Aorta (tissue), 5 donors: Measurements from ENCODE around the gene GPER1. TPM values are rescaled to one million over a fixed set of nuclear protein-coding genes. Genes with fewer than 3 reads are reported as not detected.

Experiments used
- ATAC-seq: fragments of 200-7000 bp; cut with Tn5 transposase; one replicate; pipeline ENCODE4 v1.9.1; 2022; ENCODE audit warnings: moderate library complexity; ENCODE audit not compliant: low FRiP score
- DNase-seq, 2 donors: peaks; one replicate each; pipeline ENCODE4 v3.0.0-alpha.2; 2020
- H3K27ac ChIP-seq, 2 donors: one replicate each; pipeline ENCODE4 v1.5.1; 2013; ENCODE audit warnings: low read length in 2 of 2, mild to moderate bottlenecking in 2 of 2, moderate library complexity in 2 of 2, control low read depth in 1 of 2, inconsistent platforms in 1 of 2, low read depth in 1 of 2
- H3K27me3 ChIP-seq, 2 donors: one replicate each; pipeline ENCODE4 v1.6.1; 2013; ENCODE audit warnings: control low read depth in 1 of 2, low read length in 1 of 2, mild to moderate bottlenecking in 1 of 2, moderate library complexity in 1 of 2; ENCODE audit not compliant: insufficient read depth in 2 of 2, control insufficient read depth in 1 of 2
- H3K36me3 ChIP-seq, 2 donors: one replicate each; pipeline ENCODE4 v1.6.1; 2013; ENCODE audit warnings: control low read depth in 1 of 2, low read length in 1 of 2, mild to moderate bottlenecking in 1 of 2; ENCODE audit not compliant: insufficient read depth in 2 of 2, control insufficient read depth in 1 of 2
- H3K4me1 ChIP-seq, 2 donors: one replicate each; pipeline ENCODE4 v1.6.1; 2013; ENCODE audit warnings: low read length in 2 of 2, control low read depth in 1 of 2, mild to moderate bottlenecking in 1 of 2, moderate library complexity in 1 of 2; ENCODE audit not compliant: insufficient read depth in 2 of 2, control insufficient read depth in 1 of 2
- H3K4me3 ChIP-seq, 2 donors: one replicate each; pipeline ENCODE4 v1.5.1; 2013; ENCODE audit warnings: low read length in 2 of 2, control low read depth in 1 of 2, mild to moderate bottlenecking in 1 of 2
- H3K9me3 ChIP-seq: one replicate; pipeline ENCODE4 v1.6.1; 2013; ENCODE audit warnings: mild to moderate bottlenecking, low read length; ENCODE audit not compliant: control insufficient read depth
- WGBS, 2 donors: extraction: QIAGEN DNeasy Blood & Tissue Kit; methylation state at CpG; one replicate each; pipeline ENCODE4 v1.1.7; 2013; 5-methylcytosine and 5-hydroxymethylcytosine counted together
- intact Hi-C, 2 donors: fragments of 100-400 bp; cut with DNase I; formaldehyde crosslinking; loops; one replicate each; pipeline versions ENCODE4 v1.14.2 to v1.15.0; 2022
- polyA plus RNA-seq, 2 donors: library from polyadenylated mRNA; stranded (reverse); fragments of 200-250 nt; gene quantifications; one replicate each; pipeline ENCODE4 v1.2.3, GENCODE V29; 2013
- total RNA-seq, 2 donors: library from RNA; stranded (reverse); fragmentation: NEBNext Ultra II Directional; extraction: Animal tissue kit (Norgen Biotek cat#: 25700); gene quantifications; one replicate each; pipeline ENCODE4 v1.2.1, GENCODE V29; 2021
- donor health status: healthy with polysubstance abuse.
- donor health status: Bipolar disorder and iron deficiency.
- donor health status: DM: no; HTN: no; CAD: no.
- donor health status: DM: no; HTN: no; CAD: no.
- donor health status: DM: yes; HTN: yes; CAD: no.

GPER1 gene
- total and polyA plus RNA-seq, 4 donors: 2.8 to 11.2 (median 4.8) TPM

DNA sequence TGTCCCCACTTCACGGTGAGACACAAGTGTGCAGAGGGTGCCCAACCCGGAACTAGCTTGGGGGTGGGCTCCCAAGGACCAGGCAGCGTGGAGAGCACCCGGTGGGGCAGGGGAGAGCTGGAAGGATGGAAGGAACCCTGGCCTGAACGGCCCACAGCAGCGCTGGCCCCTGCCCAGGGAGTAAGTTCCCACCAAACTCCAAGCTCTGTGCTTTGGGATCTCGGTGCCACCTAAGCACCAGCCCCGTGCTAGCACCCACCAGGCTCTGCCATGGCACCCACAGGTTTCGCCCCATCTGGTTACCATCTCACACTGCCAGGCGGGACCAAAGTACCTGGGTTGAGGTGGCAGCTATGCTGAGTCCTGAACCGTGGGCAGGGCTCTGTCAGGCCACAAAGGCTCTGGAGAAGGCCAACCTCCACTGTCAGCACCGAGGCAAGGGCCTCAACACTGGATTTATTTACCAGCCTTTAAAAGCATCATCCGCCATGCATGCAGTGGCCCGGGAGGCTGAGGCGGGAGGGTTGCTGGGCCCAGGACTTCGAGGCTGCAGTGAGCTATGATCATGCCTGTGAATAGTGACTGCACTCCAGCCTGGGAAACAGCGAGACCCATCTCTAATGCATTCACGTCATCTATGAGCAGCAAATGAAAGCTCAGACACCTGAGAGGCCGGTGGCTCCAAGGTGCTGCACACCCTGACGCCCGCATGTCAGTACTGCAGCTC is 16.0 kb downstream of the GPER1 start:
- H3K9me3 ChIP-seq: no peaks in the 10 kb centered on the region
- no peak for ATAC-seq
- intact Hi-C loops: no loop called here
- H3K27ac ChIP-seq: no peak overlapping the region
- DNase-seq: no peak
- H3K4me3 ChIP-seq: no peak overlapping the region
- H3K27me3 ChIP-seq: no peaks in the 10 kb centered on the region
- H3K36me3 ChIP-seq: no peaks in the 10 kb centered on the region
- H3K4me1 ChIP-seq: no peaks in the 10 kb centered on the region
- 94 to 96% methylated on average over 21 of the region's 21 CpGs for WGBS, 2 donors

DNA sequence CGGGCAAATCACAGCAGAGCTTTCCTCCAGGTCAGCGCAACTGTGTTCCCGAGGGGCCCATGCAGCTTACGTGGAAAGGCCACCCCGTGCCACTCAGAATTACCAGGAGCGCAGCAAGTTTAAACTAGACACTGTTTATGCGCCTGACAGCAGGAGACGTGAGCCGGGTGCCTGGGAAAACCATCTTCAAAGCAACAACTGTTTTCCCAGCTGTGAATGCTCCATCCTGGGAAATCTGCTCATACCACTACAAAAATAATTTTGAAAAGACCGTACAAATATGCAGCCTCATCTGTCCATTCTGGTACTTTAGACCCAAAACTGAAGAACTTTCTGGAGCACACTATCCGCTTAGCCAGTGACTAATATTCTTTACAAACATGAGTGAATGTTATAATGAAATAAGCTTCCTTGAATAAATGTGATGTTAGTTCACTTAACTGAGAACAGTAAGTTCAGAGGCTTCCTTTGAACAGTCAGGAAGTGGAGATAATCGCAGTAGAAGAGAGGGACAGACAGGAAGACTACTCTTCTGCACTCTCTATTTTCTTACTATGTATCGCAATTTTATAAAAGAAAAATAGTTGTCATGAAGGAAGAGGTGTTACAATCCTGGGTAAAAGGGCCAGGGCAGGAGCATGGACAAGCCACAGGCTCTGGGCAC is 16.7 kb downstream of the GPER1 start:
- ATAC-seq (no peak), DNase-seq (no peak)
- H3K9me3 ChIP-seq: no peaks in the 10 kb centered on the region
- no peak overlapping the region for H3K4me3 ChIP-seq
- 95 to 96% methylated on average over 13 of the region's 13 CpGs for WGBS, 2 donors
- no peak overlapping the region for H3K27ac ChIP-seq
- no peaks in the 10 kb centered on the region for H3K27me3 ChIP-seq
- intact Hi-C loops: no loop called here
- no peaks in the 10 kb centered on the region for H3K4me1 ChIP-seq
- H3K36me3 ChIP-seq: no peaks in the 10 kb centered on the region

DNA sequence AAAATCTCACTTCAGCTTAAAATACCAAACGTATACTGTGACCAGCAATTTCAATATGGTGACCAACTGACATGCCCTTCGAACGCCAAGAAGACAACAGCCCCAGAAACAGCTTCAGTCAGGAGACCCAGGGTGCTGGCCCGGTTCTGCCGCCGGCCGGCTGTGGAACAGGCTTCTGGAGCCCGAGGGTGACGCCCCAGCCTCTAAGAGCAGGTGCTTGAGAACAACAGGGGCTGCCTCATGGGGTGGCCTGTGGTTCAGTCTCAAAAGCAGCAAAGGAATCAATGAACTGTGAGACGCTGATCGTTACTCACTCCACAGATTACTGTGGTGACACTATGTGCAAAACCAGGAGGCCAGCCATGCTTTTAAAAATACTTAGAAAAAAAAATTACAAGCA is 17.3 kb downstream of the GPER1 start:
- H3K27me3 ChIP-seq: no peaks in the 10 kb centered on the region
- H3K4me1 ChIP-seq: no peaks in the 10 kb centered on the region
- H3K27ac ChIP-seq: no peak overlapping the region
- H3K36me3 ChIP-seq: no peaks in the 10 kb centered on the region
- ATAC-seq (no peak), DNase-seq (no peak)
- H3K4me3 ChIP-seq: no peak overlapping the region
- 94 to 96% methylated on average over 11 of the region's 11 CpGs for WGBS, 2 donors
- intact Hi-C loops: no loop called here
- H3K9me3 ChIP-seq: no peaks in the 10 kb centered on the region

DNA sequence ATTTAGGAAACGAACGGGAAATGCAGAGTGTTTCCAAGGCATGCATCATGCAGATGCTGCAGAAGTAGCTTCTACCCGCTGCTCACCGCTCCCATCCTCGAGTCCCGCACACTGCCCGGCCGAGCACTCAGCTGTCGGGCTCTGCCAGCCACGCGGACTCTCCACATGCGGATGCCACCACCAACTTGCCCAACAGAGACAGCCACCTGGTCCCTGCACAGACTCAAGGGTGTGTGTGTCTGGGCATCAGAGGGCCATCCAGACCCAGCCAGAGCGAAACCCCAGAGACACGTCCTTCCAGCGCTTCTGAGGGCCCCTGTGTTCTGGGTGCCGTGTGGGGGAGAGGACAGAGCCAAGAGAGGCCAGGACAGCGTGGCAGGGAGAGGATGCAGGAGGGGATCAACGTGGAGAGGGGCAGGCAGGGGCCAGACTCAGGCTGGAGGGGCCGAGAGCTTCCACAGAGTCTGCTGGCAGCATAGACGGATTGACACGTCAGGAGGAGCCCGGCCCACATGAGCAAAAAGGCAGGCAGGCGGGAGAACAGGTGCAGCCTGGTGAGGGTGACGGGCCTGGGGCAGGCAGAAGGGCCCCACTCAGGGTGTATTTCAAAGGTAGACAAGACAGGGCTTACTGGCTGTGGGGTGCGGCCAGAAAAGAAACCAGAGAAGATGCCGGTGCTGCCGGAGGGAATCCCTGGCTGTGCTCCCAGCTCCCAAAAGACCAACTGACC is 18.3 kb downstream of the GPER1 start:
- Histone ChIP-seq H3K36me3 (no peaks in the 10 kb centered on the region), H3K4me1 (no peaks in the 10 kb centered on the region), H3K9me3 (no peaks in the 10 kb centered on the region), H3K27ac (no peak overlapping the region), H3K4me3 (no peak overlapping the region), H3K27me3 (no peaks in the 10 kb centered on the region)
- peak in 1 of 2 donors; percentile 34 for DNase-seq
- WGBS, 2 donors: 93% methylated on average over 27 of the region's 27 CpGs
- ATAC-seq: no peak
- intact Hi-C loops: no loop called here

DNA sequence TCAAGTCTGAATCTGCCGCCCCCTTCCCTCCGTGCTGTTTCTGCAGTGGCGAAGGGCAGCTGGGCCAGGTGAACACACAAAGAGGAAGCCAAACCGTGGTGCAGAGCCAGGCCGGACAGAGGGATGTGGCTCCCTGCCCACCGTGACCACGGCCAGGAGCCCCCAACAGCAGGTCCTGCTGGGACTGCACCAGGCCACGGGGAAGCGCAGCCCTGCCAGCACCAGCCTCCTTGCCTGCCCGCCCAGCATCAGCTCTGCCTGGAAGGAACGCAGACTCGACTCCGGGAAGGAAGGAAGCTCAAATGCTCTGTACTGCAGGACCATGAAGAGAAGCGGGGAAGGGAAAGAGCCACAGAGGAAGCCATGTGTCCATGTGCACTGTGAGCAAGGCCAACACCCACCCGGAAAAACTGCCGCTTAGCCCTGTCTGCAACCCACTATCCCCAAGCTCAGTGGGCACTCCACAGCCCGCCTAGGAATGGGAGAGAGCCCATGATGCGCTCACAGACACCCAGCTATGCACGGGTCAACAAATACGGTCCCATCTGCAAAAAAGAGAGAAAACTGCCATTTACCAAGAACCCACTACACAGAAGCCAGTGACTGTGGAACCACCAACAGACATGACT is 19.0 kb downstream of the GPER1 start:
- H3K4me1 ChIP-seq: no peaks in the 10 kb centered on the region
- no peaks in the 10 kb centered on the region for H3K9me3 ChIP-seq
- H3K4me3 ChIP-seq: no peak overlapping the region
- H3K36me3 ChIP-seq: no peaks in the 10 kb centered on the region
- intact Hi-C loops: no loop called here
- no peaks in the 10 kb centered on the region for H3K27me3 ChIP-seq
- no peak overlapping the region for H3K27ac ChIP-seq
- DNase-seq: peak; percentile 28 to 71
- ATAC-seq: no peak
- WGBS, 2 donors: 91 to 94% methylated on average over 20 of the region's 20 CpGs

DNA sequence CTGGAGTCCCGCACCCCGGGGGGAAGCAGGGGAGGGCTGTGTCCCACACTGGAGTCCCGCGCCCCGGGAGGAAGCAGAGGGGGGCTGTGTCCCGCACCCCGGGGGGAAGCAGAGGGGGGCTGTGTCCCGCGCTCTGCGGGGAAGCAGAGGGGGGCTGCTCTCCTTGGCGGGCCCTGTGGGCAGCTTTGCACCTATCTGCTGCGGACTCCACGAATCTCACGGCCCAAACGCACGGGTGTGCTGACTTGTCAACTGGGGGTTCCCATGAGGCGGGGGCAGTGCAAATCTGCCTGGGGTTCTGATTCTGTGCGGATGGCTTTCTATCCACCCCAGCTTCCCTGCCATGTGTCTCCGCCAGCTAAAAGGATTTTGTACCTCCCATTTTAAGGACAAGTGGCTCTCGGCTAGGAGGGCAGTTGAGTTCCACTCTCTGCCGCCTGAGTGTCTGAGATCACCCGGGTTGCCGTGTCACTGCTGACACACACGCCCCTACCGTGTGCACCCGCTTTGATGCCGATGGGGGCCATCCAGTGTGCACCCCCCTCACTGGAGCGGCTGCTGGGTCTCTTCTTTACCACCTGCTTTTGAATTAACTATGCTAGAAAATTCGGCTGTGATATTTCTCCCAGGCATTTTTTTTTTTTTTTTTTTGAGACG is 20.5 kb downstream of the GPER1 start:
- intact Hi-C loops: no loop called here
- DNase-seq: peak; percentile 14 to 54
- WGBS, 2 donors: 90 to 91% methylated on average over 28 to 30 of the region's 30 CpGs

DNA sequence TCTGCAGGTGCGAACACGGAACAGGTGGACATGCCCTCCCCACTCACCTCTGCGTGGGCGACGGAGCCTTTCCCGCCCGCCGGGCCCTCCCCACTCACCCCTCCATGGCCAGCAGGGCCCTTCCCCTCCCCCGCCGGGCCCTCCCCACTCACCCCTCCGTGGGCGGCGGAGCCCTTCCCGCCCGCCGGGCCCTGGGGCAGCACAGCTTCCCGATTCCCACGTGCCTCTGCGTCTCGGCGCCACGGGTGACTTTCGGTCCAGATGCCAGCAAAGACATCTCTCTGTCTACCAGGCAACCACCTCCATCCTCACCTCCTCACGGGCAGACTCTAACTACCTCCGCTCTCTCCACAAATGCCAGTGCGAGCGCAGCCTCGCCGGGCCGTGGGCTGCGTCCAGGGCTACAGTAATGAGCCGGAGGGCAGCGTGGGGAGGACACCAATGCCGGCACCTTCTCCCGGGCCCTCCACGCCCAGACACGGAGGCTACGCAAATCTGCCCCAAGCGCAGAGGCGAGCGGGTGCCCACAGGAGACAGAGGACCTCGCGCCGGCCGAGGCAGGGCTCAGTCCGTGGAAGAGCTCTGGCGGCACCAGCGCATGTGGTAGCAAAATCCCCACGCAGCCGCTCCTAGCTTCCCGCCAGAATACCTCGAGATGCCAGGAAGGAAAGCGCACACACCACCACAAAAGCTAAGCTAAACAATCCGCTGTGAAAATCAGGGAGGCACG is 21.8 kb downstream of the GPER1 start:
- intact Hi-C loops: no loop called here
- ATAC-seq (no peak), DNase-seq (peak; percentile 35 to 71)
- no peaks in the 10 kb centered on the region for H3K4me1 ChIP-seq
- H3K27ac ChIP-seq: no peak overlapping the region
- H3K27me3 ChIP-seq: no peaks in the 10 kb centered on the region
- no peaks in the 10 kb centered on the region for H3K36me3 ChIP-seq
- H3K4me3 ChIP-seq: no peak overlapping the region
- 96 to 97% methylated on average over 43 to 55 of the region's 55 CpGs for WGBS, 2 donors
- H3K9me3 ChIP-seq: no peaks in the 10 kb centered on the region

More for the DNA sequence above, 20.5 kb downstream of the GPER1 start:
- H3K27ac ChIP-seq: no peak overlapping the region
- ATAC-seq: no peak
- no peak overlapping the region for H3K4me3 ChIP-seq
- H3K27me3 ChIP-seq: no peaks in the 10 kb centered on the region
- no peaks in the 10 kb centered on the region for H3K9me3 ChIP-seq
- H3K36me3 ChIP-seq: no peaks in the 10 kb centered on the region
- H3K4me1 ChIP-seq: no peaks in the 10 kb centered on the region

DNA sequence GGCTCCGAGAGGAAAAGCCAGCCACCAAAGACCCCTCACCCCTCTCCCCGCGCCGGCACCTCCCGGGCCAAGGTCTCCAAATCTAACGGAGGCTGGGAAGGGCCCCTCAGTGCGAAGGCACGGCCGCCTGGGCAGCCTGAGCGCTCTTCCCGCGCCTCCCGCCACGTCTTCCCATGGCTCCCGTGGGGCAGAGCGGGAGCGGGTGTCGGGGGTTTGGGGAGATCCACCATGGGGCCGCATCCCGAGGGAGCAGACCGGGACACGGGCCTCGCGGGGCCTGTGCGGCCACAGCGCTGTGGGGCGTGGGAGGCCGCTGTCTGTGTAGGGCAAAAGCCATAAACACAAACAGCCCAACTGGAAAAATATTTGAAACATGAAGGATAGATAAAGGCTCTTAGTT is 22.4 kb downstream of the GPER1 start:
- intact Hi-C loops: no loop called here
- DNase-seq (peak in 1 of 2 donors; percentile 54), ATAC-seq (no peak)

More for the DNA sequence above, 22.4 kb downstream of the GPER1 start:
- WGBS, 2 donors: 95 to 96% methylated on average over 28 of the region's 28 CpGs
- no peaks in the 10 kb centered on the region for H3K4me1 ChIP-seq
- H3K27ac ChIP-seq: no peak overlapping the region
- H3K4me3 ChIP-seq: no peak overlapping the region
- H3K36me3 ChIP-seq: no peaks in the 10 kb centered on the region
- no peaks in the 10 kb centered on the region for H3K27me3 ChIP-seq
- H3K9me3 ChIP-seq: no peaks in the 10 kb centered on the region
